Body of pancreas (tissue), 4 donors: ENCODE measurements around the gene ZNF423.

Experiments used
- CTCF ChIP-seq, 7 experiments: fragments of 450-650 bp in 4 of 7; fragments of 200-600 bp in 3 of 7; sonication (generic) in 3 of 7; IDR thresholded peaks; one replicate each; pipeline ENCODE4 v1.5.1; 2016 to 2019; ENCODE audit warnings: antibody characterized with exemption in 7 of 7
- POLR2A ChIP-seq, 3 donors: fragments of 450-650 bp; IDR thresholded peaks; one replicate each; pipeline ENCODE4 v1.6.1; 2016; ENCODE audit warnings: antibody characterized with exemption in 3 of 3, mild to moderate bottlenecking in 2 of 3

DNA sequence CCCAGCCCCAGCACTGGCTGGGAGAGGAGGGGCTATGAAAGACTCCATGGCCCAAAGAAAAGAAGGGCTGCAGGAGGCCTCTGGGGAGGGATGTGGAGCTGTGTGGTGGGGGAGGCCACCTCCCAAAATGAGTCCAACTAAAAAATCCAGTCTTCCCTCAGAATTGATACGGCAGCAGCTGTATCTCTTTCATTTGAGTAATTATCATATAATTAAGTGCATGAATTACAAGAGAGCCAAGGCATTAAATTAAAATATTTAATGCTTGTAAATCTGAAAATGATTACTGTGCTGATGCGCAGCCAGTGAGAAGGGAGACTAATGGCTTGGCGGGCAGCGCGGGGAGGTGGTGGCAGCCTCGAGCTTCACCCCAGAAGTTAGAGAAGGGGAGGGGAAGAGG lies 289.5 kb downstream of the ZNF423 start:
- TF ChIP-seq CTCF (IDR thresholded peaks at IDR 0.05) (no peak), POLR2A (IDR thresholded peaks at IDR 0.05) (no peak)
